C4-2B (cell line): Measurements from ENCODE around the gene KCNMA1.

Source experiments
- H3K27ac ChIP-seq: fragments of 450-650 bp; 2 replicates; pipeline ENCODE4 v1.5.1; 2017
- CTCF ChIP-seq: fragments of 450-650 bp; conservative IDR thresholded peaks from 2 replicates; pipeline ENCODE4 v1.5.1; 2017; ENCODE audit warnings: mild to moderate bottlenecking
- ZFX ChIP-seq: fragments of 450-650 bp; IDR thresholded peaks from 2 replicates; pipeline ENCODE4 v1.6.1; 2017

Gene KCNMA1

GRCh38 chr10:77403761-77404160 is 233.8 kb downstream of the KCNMA1 start:
- no peak for TF ChIP-seq CTCF
- TF ChIP-seq ZFX, result no peak
- no peak overlapping the region for H3K27ac ChIP-seq

GRCh38 chr10:77401683-77402082 is 235.9 kb downstream of the KCNMA1 start:
- no peak overlapping the region for H3K27ac ChIP-seq
- TF ChIP-seq CTCF (no peak), ZFX (no peak)

- no peak overlapping the region for H3K27ac ChIP-seq
- TF ChIP-seq ZFX (no peak), CTCF (no peak)
These were observed 237.6 kb downstream of the KCNMA1 start for GRCh38 chr10:77400033-77400432.

GRCh38 chr10:77398986-77399755 is 238.4 kb downstream of the KCNMA1 start:
- H3K27ac ChIP-seq, result no peak overlapping the region
- TF ChIP-seq CTCF (no peak), ZFX (no peak)

GRCh38 chr10:77398558-77398957 is 239.1 kb downstream of the KCNMA1 start:
- TF ChIP-seq CTCF (no peak), ZFX (no peak)
- H3K27ac ChIP-seq, result no peak overlapping the region

- H3K27ac ChIP-seq, result no peak overlapping the region
- TF ChIP-seq ZFX (no peak), CTCF (no peak)
These were observed 240.5 kb downstream of the KCNMA1 start for GRCh38 chr10:77397103-77397502.

- H3K27ac ChIP-seq, result no peak overlapping the region
- TF ChIP-seq ZFX, result no peak
- no peak for TF ChIP-seq CTCF
These were observed 241.3 kb downstream of the KCNMA1 start for GRCh38 chr10:77396290-77396689.
